DMS79 treated with DMSO at 0.1 percent for 48 hours (cell line): ENCODE measurements around the gene TRAPPC8.

ENCODE experiments used
- DNase-seq: peaks from one replicate; lab custom pipeline; 2025; lab: John Stamatoyannopoulos, UW

Gene TRAPPC8

DNA sequence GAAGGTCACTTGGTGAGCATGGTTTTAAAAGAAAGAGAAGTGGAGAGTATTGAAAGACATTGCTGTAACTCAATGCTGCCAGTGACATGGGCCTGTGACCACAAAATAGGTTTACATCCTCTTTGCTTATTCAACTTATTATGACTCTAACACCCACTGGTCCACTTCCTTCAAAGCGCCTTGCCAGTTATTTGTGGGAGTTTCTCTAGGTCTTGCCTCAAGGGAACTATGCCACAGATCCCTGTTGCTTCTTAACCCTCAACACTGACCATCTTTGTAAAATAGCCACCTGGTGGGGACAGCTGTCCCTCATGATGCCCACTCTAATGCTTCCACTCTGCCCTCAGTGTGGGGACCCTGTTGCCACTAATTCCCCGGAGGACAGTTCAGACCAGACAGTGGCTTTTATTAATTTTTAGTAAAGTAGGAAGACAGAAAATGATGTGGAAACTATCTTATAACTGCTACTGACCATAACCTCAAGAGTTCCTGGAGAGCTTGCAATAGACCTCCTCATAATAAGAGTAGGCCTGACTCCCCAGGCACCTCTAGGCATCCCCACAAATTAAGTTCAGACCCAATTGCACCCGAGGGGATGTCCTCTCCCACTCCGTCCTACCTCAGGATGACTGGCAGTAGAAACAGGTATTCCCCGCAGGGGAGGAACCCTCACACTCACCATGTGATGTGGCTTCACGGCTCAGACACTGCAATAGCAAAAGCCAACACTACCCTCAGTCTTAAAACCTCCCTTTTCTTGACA lies 150.9 kb downstream of the TRAPPC8 start:
- DNase-seq, result no peak

DNA sequence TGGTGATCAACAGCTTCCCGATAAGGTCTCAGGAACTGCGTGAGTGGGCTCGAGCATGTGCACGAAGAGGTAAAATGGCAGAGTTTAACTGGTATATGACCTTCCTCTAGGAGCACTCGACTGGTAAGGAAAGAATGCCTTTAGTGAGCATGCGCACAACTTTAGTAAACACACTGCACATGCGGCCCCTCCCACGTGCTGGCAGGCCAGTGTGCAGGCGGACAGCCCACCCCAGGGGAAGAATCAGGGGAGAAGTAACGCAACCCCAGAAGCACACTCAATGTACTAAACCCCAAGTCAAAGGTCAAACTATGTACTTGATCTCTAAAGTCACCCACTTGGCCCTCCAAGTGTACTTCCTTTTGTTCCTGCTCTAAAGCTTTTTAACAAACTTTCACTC lies 153.5 kb downstream of the TRAPPC8 start:
- no peak for DNase-seq

DNA sequence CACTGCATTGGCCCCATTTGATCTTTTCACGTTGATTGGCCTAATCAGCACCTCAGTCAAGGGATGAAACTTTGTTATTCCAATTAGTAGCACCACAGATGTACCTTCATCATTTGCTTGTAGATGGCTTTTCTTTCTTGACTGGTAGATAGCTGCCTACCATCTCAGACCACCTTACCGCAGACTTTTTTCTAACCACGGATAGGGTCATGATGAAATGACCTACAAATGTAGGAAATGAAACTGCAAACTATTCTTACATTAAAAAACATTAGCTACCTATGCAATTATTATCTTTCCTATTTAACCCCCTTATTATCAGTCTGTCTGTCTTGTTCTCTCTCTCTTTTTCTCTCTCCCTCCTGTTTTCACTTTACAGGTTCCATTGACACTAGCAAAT lies 159.9 kb downstream of the TRAPPC8 start:
- no peak for DNase-seq
